ENCODE results near the gene SH2B3. TPM values are rescaled to one million over a fixed set of nuclear protein-coding genes. Genes with fewer than 3 reads are reported as not detected.

The SH2B3 gene
- total RNA-seq, 1 experiment from 2014 or later, result 40.3 TPM

- H2BK12ac ChIP-seq (ENCODE audit: insufficient read length, low read depth, low read length), result no peak overlapping the region
- H3T11ph ChIP-seq (ENCODE audit: low read length), result no peak overlapping the region
- H2AFZ ChIP-seq (ENCODE audit: low read length), result no peak overlapping the region
- WGBS (ENCODE audit: extremely low coverage, insufficient read length, low lambda C conversion rate), result no CpG with 5 or more reads among the region's 3 CpGs
- no peak overlapping the region for H3K56ac ChIP-seq (ENCODE audit: insufficient read length, low read depth, low read length)
- no peak overlapping the region for H3K14ac ChIP-seq (ENCODE audit: insufficient read depth, low read length)
- H3K4me2 ChIP-seq (ENCODE audit: insufficient read depth, insufficient read length, low read length), result no peak overlapping the region
- Mint-ChIP-seq H3K4me3 (no peak overlapping the region), H3K36me3 (ENCODE audit: insufficient read depth in 1 of 3, low read depth in 3 of 3) (no peaks in the 10 kb centered on the region), H3K9me3 (no peaks in the 10 kb centered on the region), H3K4me1 (no peaks in the 10 kb centered on the region), H3K27me3 (ENCODE audit: low read depth) (peaks cover 21% of the 10 kb centered on the region), H3K27ac (no peak overlapping the region)
- H4K20me1 ChIP-seq (ENCODE audit: control insufficient read depth, insufficient read depth, insufficient read length), result no peaks in the 10 kb centered on the region
- no peak for TF ChIP-seq CTCF (conservative IDR thresholded peaks at IDR 0.05)
- no peaks in the 10 kb centered on the region for H3K79me1 ChIP-seq (ENCODE audit: insufficient read depth, low read depth, low read length, poor library complexity, severe bottlenecking)
- no peak overlapping the region for H2BK15ac ChIP-seq (ENCODE audit: low read depth, low read length)
- no peak for DNase-seq
- no peaks in the 10 kb centered on the region for H3K9me3 ChIP-seq (ENCODE audit: control insufficient read depth, low read depth, low read length)
- H3K27ac ChIP-seq (ENCODE audit: insufficient read length, low read depth, low read length), result no peak overlapping the region
- H3K9ac ChIP-seq (ENCODE audit: extremely low read depth, insufficient read length, low read length), result no peak overlapping the region
- no peak overlapping the region for H2BK20ac ChIP-seq (ENCODE audit: low read depth, low read length, poor library complexity, severe bottlenecking)
- no peak overlapping the region for H3K18ac ChIP-seq (ENCODE audit: insufficient read length, low read depth, low read length)
- no peak overlapping the region for H2BK5ac ChIP-seq (ENCODE audit: insufficient read length, low read length)
- no peak overlapping the region for H2AK5ac ChIP-seq (ENCODE audit: insufficient read length, low read length)
- H3K79me2 ChIP-seq (ENCODE audit: insufficient read depth, low read length), result no peaks in the 10 kb centered on the region
- H4K5ac ChIP-seq (ENCODE audit: insufficient read length, low read depth, low read length), result no peak overlapping the region
- H4K8ac ChIP-seq (replicated peaks; ENCODE audit: insufficient read length, low read depth, low read length), result no peak overlapping the region
- H4K91ac ChIP-seq (ENCODE audit: insufficient read length, low read depth, low read length), result no peak overlapping the region
- no peaks in the 10 kb centered on the region for H3K4me1 ChIP-seq (ENCODE audit: insufficient read depth, low read length)
- H3K23me2 ChIP-seq (ENCODE audit: insufficient read length, low read depth, low read length, poor library complexity, severe bottlenecking), result no peaks in the 10 kb centered on the region
- no peak overlapping the region for H2BK120ac ChIP-seq (ENCODE audit: low read depth, low read length, poor library complexity, severe bottlenecking)
- no peaks in the 10 kb centered on the region for H3K27me3 ChIP-seq (ENCODE audit: insufficient read depth, low read length)
- no peak overlapping the region for H3K4ac ChIP-seq (ENCODE audit: low read depth, low read length)
- H3K23ac ChIP-seq (ENCODE audit: insufficient read length, low read depth, low read length), result no peak overlapping the region
Observed at GRCh38 chr12:111386885-111387284, 18.8 kb upstream of the SH2B3 start.

All from H9 (cell line).